HFFc6 (cell line): ENCODE data around the gene NANS. TPM values are rescaled to one million over a fixed set of nuclear protein-coding genes. Genes with fewer than 3 reads are reported as not detected.
"Not testable (repeated sequence)": the region's sequence is repeated elsewhere in the genome, so short reads cannot be mapped to it uniquely, and the experiment has no call there.

ENCODE experiments used
- DNase-seq: peaks from one replicate; pipeline ENCODE4 v3.0.0-alpha.2; 2018
- H3K27ac Mint-ChIP-seq: 2 replicates; pipeline ENCODE4 v1.8.0; 2020; ENCODE audit warnings: mild to moderate bottlenecking, mixed read lengths
- H3K27me3 Mint-ChIP-seq: 2 replicates; pipeline ENCODE4 v1.8.0; 2021; ENCODE audit warnings: mild to moderate bottlenecking, moderate library complexity, mixed read lengths; ENCODE audit not compliant: insufficient read depth
- H3K36me3 Mint-ChIP-seq: 2 replicates; pipeline ENCODE4 v1.8.0; 2021; ENCODE audit warnings: low read depth, mixed read lengths
- H3K4me1 Mint-ChIP-seq: 2 replicates; pipeline ENCODE4 v1.8.0; 2020; ENCODE audit warnings: low read depth, mixed read lengths
- H3K4me3 Mint-ChIP-seq: 2 replicates; pipeline ENCODE4 v1.8.0; 2020; ENCODE audit warnings: mild to moderate bottlenecking, moderate library complexity, mixed read lengths
- H3K9me3 Mint-ChIP-seq: 2 replicates; pipeline ENCODE4 v1.8.0; 2020; ENCODE audit warnings: mild to moderate bottlenecking, mixed read lengths
- total RNA-seq, 6 experiments: library from RNA; stranded (reverse); fragmentation: NEBNext Ultra II Directional; extraction: Animal tissue kit (Norgen Biotek cat#: 25700); gene quantifications; 2 replicates in 1 of 6; 3 replicates in 5 of 6; pipeline ENCODE4 v1.2.3, GENCODE V29; 2021
- TF ChIP-seq, protein P1 (sequence below): fragments of 200-600 bp; sonication (generic); IDR thresholded peaks from 2 replicates; pipeline ENCODE4 v1.5.0; 2021; ENCODE audit warnings: antibody characterized with exemption, mild to moderate bottlenecking

NANS gene
- total RNA-seq, 6 experiments from 2014 or later, result 82.4 to 103 (median 101) TPM

DNA sequence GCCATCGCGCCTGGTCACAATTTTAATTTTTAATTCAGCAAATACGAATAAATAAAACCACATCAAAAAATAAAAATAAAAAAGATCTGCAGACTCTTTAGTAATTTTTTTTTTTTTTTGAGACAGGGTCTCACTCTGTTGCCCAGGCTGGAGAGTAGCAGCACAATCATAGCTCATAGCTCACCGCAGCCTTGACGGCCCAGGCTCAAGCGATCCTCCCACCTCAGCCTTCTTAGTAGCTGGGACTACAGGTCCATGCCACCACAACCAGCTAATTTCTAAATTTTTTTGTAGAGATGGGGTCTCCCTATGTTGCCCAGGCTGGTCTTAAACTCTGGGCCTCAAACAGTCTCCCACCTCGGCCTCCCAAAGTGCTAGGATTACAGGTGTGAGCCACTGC, 14.2 kb downstream of the NANS start:
- no peaks in the 10 kb centered on the region for H3K27me3 Mint-ChIP-seq
- TF ChIP-seq, protein P1, sequence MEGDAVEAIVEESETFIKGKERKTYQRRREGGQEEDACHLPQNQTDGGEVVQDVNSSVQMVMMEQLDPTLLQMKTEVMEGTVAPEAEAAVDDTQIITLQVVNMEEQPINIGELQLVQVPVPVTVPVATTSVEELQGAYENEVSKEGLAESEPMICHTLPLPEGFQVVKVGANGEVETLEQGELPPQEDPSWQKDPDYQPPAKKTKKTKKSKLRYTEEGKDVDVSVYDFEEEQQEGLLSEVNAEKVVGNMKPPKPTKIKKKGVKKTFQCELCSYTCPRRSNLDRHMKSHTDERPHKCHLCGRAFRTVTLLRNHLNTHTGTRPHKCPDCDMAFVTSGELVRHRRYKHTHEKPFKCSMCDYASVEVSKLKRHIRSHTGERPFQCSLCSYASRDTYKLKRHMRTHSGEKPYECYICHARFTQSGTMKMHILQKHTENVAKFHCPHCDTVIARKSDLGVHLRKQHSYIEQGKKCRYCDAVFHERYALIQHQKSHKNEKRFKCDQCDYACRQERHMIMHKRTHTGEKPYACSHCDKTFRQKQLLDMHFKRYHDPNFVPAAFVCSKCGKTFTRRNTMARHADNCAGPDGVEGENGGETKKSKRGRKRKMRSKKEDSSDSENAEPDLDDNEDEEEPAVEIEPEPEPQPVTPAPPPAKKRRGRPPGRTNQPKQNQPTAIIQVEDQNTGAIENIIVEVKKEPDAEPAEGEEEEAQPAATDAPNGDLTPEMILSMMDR, result no peak
- H3K9me3 Mint-ChIP-seq, result no peaks in the 10 kb centered on the region
- H3K27ac Mint-ChIP-seq, result no peak overlapping the region
- H3K36me3 Mint-ChIP-seq, result peaks cover 15% of the 10 kb centered on the region
- DNase-seq, result no peak
- peaks cover 19% of the 10 kb centered on the region for H3K4me1 Mint-ChIP-seq
- H3K4me3 Mint-ChIP-seq, result no peak overlapping the region

DNA sequence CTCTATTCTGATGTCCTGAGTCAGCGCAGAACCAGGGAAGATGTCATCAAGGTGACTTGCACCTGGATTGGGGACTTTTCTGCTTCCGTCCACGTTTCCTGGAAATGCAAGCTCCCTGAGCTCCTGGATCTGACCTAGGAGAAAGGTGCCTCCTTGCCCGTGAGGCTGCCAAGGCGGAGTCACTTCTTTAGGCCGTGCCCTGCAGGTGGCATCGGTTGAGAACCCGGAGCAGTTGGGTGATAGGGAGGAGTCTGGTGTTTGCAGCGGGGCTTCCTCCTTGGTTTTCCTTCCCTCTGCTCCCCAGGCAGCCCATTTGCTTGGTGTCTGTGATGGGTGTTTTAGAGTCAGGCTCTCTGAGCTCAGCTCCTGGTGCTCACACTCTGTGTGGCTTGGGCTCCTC, 15.2 kb downstream of the NANS start:
- TF ChIP-seq, protein P1, result no peak
- DNase-seq, result no peak
- H3K9me3 Mint-ChIP-seq, result no peaks in the 10 kb centered on the region
- H3K27ac Mint-ChIP-seq, result no peak overlapping the region
- H3K4me3 Mint-ChIP-seq, result no peak overlapping the region
- peaks cover 22% of the 10 kb centered on the region for H3K4me1 Mint-ChIP-seq
- H3K27me3 Mint-ChIP-seq, result no peaks in the 10 kb centered on the region
- H3K36me3 Mint-ChIP-seq, result peaks cover 6% of the 10 kb centered on the region

DNA sequence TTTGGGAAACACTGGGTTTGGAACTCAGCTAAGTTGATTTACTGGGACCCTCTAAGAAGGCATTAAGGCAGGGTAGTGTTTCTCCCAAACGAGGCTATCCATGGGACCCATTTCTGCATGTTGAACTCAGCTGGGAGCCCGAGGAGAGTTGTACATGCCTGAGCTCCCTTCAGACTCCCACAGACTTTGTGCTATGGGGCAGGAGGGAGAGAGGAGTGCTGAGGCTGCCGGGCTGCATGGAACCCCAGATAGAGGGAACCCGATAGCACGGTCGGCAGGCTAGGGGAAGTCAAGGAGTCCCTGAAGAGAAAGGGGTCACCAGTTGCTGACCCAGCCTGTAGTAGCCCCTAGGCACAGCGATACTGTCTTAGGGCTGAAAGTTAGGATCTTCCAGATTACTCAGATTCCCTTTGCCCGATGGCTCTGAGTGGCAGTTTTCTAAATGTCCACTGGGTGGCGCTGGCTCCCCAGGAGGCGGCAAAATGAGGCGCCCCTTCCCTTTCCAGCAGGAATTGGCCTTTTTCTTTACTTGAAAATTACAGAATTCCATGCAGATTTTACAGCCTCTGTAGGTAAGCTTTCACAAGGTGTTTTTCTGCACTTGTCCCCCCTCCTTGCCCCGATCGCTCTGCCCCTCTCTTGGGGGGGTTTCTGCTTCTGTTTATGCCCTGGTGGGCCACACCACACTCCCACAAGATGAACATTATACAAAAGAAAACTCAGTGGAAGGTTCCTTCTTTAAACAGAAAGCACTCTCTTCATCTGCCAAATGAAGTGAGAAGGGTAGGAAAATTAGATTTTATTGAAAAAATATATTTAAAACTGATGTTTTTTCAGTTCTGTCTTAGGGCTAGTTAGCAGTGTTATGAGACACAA, 17.8 kb downstream of the NANS start:
- TF ChIP-seq, protein P1, result peak; percentile 99
- Mint-ChIP-seq H3K4me1 (peaks cover 22% of the 10 kb centered on the region), H3K27me3 (no peaks in the 10 kb centered on the region), H3K27ac (peak overlapping the region; percentile 81), H3K36me3 (peaks cover 10% of the 10 kb centered on the region), H3K4me3 (0 out of 2 replicates have a peak overlapping the region, but pooled peaks have one; percentile 19), H3K9me3 (no peaks in the 10 kb centered on the region)
- DNase-seq, result peak; percentile 47

DNA sequence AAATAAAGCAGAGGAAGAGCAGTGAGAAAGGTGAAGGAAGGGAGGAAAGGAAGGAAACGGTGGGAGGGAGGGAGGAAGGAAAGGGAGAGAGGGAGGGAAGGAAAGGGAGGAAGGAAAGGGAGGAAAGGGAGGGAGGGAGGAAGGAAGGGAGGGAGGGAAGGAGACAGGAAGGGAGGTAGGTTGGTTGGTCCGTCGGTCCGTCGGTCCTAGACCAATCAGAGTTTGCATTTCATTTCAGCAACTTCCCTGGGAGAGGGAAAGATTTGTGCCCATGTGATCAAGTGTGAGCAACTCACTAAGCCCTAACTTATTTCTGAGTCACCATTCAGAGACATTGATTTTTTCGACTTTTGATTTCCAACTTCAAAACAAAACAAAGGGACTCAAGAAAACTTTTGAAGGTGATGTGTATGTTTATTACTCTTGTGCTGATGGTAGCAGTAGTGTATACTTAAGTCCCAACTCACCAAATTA, 18.8 kb downstream of the NANS start:
- peaks cover 10% of the 10 kb centered on the region for H3K36me3 Mint-ChIP-seq
- TF ChIP-seq, protein P1, result no peak

DNA sequence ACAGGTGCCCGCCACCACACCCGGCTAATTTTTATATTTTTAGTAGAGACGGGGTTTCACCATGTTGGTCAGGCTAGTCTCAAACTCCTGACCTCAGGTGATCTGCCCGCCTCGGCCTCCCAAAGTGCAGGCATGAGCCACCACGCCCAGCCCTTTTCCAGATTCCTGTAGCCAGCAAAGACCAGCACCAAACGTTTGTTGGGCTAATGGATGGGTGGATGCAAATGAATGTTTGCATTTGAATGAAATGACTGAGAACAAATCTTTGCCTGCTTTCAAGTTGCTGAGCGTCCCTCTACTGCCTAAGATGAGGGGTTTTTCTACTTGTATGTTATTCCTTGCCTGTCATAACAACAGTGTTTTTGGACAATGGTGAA, 20.0 kb downstream of the NANS start:
- H3K27ac Mint-ChIP-seq, H3K27me3 Mint-ChIP-seq, H3K4me3 Mint-ChIP-seq, DNase-seq, H3K9me3 Mint-ChIP-seq: not testable (repeated sequence)
- H3K36me3 Mint-ChIP-seq, result peaks cover 15% of the 10 kb centered on the region
- peaks cover 42% of the 10 kb centered on the region for H3K4me1 Mint-ChIP-seq

More for the DNA sequence above, 18.8 kb downstream of the NANS start:
- H3K4me1 Mint-ChIP-seq, result peaks cover 31% of the 10 kb centered on the region
- peak; percentile 74 for DNase-seq
- no peaks in the 10 kb centered on the region for H3K27me3 Mint-ChIP-seq
- peak overlapping the region; percentile 43; the same call in 1 of the 2 replicates for H3K4me3 Mint-ChIP-seq
- no peaks in the 10 kb centered on the region for H3K9me3 Mint-ChIP-seq
- peak overlapping the region; percentile 81 for H3K27ac Mint-ChIP-seq

DNA sequence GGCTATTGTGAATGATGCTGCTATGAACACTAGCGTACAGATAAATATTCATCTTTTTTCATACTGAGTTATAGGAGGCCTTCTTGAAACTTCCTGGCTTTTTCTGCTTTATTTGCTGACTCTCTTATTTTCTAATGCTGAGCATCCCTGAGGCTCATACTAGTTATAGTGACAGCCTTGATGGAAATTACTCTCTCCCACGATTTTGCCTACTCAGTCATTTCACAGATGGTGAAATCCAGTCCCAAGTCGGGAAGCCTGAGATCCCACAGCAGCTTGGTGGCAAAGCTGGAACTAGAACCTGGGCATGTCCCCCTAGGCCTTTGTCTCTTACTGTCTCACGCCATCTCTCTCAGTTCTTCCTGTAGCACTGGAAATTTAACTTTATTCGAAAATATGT, 22.4 kb downstream of the NANS start:
- no peaks in the 10 kb centered on the region; the same call in 1 of the 2 replicates for H3K27me3 Mint-ChIP-seq
- H3K27ac Mint-ChIP-seq, result no peak overlapping the region
- TF ChIP-seq, protein P1, result no peak
- H3K4me3 Mint-ChIP-seq, result no peak overlapping the region
- peaks cover 36% of the 10 kb centered on the region for H3K36me3 Mint-ChIP-seq
- H3K4me1 Mint-ChIP-seq, result peaks cover 66% of the 10 kb centered on the region
- DNase-seq, result no peak
- no peaks in the 10 kb centered on the region for H3K9me3 Mint-ChIP-seq
